ENCODE measurements around the gene SMYD5.

SMYD5 gene

DNA sequence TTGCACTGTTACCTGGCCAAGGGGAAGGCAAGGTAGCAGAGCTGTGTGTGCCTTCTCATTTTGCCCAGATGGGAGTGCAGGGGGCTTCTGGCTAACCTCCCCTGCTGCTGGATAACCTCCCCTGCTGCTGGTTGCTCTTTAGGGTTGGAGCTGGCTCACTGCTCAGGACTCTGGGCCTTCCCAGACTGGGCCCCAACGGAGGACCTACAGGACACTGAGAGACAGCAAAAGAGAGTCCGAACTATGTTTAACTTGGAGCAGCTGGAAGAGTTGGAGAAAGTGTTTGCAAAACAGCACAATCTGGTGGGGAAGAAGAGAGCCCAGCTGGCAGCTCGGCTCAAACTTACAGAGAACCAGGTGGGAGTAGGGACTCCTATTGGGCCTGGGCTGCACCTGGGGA, 5.8 kb upstream of the SMYD5 start:
- no peak for DNase-seq

DNA sequence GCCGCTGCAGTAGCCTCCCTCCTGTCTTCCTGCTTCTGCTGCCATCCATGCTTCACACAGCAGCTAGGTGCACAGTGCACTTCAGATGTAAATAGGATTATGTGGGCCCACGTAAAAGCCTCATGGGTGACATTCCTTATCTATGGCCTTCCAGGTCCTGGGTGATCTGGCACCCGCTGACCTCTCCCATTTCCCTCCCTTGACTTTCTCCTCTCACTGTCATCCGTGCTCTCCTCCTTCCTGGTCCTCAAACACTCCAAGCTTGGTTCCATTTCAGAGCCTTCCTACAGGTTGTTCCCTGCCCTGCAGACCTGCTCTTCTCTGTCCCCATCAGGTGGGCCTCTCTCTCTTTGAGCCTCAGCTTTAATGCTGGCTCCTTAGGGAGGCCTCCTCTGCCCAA, 4.0 kb upstream of the SMYD5 start:
- no peak for DNase-seq

DNA sequence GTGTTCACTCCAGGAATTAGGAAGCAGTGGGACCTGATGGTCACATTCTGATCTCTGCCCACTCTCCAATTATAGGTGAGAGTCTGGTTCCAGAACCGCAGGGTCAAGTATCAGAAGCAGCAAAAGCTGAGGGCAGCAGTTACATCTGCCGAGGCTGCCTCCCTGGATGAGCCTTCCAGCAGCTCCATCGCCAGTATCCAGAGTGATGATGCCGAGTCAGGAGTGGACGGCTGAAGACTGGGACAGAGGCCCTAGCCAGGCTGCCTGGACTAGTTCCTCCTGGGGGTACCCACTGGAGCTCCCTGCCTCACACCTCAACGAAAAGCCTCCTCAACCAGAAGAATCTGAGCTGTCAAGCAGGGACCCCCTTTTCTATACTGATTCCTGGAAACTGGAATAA, 3.3 kb upstream of the SMYD5 start:
- no peak for DNase-seq

DNA sequence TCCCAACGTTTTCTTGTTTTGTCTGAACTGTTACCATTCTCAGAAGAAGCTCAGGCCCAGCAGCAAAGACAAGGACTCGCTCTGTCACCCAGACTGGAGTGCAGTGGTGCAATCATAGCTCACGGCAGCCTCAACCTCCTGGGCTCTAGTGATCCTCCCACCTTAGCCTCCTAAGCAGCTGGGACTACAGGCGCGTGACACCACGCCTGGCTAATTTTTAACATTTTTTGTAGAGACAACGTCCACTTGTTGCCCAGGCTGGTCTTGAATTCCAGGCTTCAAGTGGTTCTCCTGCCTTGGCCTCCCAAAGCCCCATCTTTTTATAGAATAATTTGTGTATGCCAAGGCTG, 2.0 kb upstream of the SMYD5 start:
- no peak for DNase-seq

DNA sequence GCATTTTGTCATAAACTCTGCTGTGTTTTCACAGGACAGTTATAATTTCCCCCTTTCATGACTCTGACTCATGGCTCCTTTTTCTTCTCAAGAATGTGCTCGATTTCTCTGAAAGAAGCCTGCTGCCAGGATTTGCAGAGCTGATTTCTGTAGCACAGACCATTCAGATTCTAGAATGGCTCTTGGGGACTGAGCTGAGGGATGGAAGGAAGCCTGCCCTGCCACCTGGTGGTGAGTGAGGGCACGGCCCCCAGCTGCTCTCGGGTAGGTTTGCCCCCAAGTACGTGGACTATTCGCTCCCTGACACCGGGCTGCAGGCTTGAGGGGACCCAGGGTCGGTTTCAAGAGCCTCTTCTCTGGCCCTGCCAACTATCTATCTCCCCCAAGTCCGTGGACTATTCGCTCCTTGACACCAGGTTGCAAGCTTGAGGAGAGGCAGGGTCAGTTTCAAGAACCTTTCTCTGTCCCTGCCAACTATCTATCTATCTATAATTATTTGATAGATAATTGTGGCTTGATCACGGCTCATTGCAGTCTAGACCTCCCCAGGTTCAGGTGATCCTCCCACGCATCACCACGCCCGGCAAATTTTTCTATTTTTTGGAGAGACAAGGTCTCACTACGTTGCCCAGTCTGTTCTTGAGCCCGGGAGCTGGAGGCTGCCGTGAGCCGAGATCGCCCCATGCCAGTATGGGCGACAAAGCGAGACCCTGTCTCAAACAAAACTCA, 1.4 kb upstream of the SMYD5 start:
- DNase-seq, result peak; percentile 66

DNA sequence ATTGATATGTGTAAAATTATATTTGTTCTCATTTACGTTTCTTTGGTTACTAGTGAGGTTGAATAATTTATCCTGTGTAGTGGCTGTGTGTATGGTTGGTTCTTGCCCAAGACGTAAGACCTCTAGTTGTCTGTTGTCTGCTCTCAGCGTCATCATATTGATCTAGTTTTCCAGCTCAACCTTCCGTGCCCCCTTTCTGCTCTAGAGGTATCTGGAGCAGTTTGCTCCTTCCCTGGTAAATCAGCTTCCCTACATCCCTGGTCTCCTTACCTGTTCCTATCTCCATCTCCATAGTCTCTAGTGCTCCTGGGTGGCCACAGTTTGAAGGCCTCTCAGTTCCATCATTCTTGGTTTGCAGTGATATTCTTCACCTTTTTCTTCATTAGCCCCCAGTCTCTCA, 1.2 kb downstream of the SMYD5 start:
- no peak for DNase-seq

DNA sequence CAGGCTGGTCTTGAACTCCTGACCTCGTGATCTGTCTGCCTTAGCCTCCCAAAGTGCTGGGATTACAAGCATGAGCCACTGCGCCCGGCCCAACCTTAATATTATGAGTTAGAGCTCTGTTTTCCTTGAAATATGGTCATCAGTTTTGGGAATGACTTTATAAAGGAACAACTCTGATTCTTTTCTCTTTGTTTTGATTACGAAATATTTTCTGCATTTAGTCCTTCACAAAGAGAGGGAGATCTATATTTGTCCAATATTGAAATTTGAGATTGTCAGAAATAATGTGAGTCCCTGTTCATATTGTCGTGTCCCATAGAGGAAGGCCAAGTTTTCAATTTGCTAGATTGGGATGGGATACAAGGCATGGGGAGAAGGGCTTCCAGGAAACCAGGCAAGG, 3.1 kb downstream of the SMYD5 start:
- DNase-seq, result no peak

DNA sequence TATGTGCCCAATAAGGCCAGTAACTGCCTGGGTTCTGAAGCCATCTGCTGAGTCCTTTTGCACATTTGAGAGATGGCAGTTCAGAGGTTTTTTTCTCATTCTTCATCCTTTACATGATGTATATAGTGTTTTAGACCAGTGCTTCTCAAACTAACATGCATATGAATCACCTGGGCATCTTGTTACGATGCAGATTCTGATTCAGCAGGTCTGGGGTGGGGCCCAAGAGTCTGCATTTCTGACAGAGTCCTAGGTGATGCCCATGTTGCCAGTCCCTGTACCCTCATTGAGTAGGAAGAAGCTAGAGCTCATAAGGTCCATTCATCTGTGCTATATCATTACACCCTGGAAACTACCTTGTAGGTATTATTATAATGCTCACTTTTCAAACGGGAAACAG, 3.8 kb downstream of the SMYD5 start:
- no peak for DNase-seq

DNA sequence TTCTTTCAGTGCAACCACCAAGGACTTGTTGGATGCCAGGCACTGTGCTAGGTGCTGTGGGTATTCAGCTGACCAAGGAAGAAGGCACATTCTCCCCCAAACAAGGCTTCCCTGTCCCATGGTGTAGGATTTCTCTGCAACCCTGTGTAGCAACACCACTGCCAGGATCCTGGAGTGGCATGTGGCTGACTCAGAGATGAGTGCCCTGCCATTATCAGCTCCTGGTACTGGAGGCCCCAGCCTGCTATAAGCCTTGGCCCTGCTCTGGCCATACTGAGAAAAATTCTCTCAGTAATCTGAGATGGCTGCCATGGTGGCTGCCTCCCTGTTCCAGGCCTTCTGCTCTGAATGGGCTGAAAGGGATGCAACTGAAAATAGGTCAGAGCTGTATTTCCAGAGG, 4.3 kb downstream of the SMYD5 start:
- no peak for DNase-seq

DNA sequence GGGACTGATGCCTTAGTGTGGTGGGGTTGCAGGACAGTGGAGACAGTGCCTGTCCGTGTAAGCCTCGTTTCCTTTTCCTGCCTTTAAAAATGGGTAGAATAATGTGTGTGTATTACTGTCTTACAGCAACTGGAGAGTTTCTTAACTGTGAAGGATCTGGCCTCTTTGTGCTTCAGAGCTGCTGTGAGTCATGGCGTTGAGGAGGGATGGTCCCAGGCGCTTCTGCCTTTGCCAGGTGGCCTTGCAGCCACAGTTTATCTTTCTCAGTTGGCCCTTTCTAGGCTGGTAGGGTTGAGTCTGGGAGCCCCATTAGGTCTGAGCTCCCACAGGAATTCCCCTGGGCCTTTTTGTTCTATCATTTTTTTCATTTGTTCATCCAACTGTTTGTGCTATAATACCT, 9.8 kb downstream of the SMYD5 start:
- no peak for DNase-seq

DNA sequence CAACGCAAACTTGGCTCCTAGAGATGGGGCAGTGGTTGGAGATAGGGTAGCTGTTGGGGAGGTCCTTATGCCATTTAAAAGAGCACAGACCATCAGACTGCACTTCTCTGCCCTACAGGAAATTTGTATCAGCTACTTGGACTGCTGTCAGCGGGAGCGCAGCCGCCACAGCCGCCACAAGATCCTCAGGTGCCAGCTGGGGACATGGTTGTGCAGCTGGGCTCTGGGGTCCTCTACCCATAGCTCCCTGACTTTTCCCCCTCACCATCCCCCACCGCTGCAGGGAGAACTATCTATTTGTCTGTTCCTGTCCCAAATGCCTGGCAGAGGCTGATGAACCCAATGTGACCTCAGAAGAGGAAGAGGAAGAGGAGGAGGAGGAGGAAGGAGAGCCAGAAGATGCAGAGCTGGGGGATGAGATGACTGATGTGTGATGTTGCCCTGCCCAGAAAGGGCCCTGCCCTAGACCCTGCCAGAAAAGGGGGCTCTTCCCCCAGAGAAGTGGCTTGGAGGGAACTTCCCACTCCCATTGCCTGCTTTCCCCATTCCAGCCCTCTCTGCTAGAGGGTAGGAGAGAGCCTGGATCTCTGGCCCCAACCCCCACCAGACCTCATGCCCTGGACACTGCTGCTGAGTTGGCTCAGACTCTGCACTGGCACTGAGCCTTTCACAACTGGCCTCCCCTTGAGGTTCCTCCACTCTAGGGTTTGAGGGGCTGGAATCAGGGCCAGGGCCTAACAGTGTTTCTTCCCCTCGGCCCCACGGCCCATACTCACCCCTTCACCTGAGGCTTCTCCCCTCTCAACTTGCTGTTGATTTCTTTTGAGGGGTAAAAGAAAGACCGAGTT, 11.7 kb downstream of the SMYD5 start:
- peak; percentile 50 for DNase-seq

DNA sequence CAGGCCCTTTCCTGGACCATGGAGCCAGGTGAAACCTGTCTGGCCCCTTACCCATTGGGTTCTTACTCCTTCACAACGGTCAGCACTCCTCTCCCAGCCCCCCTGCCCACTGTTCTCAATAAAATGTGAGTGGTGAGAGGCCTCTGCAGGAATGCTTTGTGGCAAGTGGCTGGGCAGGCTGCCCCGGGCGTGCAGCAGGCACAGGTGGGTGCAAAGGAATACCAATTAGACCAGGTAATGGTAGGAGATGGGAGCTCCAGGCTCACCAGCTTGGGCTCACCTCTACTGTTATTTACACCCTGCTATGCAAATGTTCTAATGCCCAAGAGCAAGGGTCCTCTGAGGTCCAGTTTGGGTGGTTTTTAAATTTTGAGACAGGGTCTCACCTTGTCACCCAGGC, 13.0 kb downstream of the SMYD5 start:
- DNase-seq, result no peak

DNA sequence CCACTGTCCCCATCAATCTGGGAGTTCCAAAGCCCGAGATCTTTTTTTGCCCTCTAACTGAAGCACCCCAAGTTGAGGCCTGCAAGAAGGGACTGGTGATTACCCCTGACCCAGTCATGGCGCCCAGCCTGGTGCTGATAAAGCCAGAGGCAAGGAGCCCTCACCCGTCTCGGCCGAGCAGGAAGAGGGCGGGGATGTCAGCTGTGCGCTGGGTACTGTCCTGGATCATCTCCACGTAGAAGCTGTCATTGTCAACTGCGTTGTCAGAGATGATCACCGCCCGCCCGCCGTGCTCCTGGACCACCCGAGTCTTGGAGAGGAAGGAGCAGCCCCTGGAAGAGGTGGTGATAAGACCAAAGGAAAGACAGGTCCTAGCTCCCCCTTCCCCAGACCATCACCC, 14.6 kb downstream of the SMYD5 start:
- no peak for DNase-seq

DNA sequence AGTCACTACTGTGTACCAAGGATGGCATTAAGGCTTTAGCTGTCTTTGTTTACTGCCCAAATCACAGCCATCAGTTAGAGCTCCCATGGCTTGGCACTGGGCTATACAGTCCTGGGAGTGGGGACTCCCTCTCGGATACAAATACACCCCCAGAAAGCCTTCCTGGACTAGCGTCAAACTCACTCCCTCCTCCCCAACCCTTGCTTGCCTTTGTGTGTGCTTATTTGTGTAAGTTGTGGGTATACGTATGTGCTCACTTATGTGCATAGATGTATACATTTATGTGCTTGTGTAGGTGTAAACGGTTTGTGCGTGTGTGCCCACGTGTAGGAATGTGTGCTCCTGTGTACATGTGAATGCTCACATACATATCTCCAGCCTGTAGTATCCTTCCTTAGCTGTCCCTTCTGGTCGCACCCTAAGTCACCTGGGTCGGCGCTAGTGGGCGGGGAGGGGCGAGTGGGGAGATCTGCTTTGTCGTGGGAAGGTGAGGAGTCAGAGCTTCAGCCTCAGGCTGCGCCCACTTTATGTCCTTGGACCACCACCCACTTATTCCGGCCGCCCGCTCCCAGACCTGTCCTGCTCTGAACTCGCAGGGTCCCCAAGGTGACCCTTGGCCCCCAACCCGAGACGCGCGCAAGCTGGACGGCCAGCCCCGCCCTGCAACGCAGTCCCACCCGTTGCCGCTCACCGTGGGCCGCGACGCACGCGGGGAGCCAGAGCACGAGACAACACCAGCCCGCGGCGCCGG, 18.5 kb downstream of the SMYD5 start:
- DNase-seq, result no peak

DNA sequence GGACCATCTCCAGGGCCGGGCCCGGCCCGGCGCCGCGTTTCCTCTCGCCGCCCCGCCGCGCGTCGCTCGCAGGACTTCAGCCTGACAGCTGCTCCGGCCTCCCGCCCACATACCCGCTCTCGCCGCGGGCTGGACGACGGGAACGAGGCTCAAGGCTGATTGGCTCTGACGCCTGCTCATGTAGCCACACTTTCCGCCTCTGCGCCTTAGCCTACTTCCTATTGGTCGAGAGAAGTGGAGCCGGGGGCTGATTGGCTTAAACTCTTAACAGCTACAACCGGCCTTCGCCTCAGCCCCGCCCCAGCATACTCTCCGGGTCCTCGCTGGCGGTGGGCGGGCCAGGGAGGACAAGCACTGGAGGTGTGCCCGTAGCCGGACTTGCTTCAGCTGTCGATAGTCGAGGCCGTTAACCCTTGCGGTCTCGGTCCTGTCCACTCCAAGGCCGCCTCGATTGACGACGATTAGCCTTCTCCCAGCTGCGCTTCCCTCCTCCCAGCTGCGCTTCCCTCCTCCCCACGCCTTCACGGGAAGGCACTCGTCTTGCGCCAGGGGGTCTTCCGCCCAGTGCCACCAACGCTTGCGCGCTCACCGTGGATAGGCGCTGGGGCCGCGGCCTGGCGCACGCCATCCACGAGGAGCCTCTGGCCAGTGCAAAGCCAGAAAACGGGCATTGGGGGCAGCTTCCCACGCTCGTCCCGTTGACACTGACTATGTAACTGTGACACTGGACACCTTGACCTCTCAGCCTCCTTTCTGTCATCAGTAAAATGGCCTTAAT, 19.3 kb downstream of the SMYD5 start, which contains the start of gene PRADC1:
Gene PRADC1 (minus strand): TSS at position 86 of the 778 bp plus-strand sequence. CDS start 79 bp downstream, at position 7.
- DNase-seq, result peak; percentile 99

DNA sequence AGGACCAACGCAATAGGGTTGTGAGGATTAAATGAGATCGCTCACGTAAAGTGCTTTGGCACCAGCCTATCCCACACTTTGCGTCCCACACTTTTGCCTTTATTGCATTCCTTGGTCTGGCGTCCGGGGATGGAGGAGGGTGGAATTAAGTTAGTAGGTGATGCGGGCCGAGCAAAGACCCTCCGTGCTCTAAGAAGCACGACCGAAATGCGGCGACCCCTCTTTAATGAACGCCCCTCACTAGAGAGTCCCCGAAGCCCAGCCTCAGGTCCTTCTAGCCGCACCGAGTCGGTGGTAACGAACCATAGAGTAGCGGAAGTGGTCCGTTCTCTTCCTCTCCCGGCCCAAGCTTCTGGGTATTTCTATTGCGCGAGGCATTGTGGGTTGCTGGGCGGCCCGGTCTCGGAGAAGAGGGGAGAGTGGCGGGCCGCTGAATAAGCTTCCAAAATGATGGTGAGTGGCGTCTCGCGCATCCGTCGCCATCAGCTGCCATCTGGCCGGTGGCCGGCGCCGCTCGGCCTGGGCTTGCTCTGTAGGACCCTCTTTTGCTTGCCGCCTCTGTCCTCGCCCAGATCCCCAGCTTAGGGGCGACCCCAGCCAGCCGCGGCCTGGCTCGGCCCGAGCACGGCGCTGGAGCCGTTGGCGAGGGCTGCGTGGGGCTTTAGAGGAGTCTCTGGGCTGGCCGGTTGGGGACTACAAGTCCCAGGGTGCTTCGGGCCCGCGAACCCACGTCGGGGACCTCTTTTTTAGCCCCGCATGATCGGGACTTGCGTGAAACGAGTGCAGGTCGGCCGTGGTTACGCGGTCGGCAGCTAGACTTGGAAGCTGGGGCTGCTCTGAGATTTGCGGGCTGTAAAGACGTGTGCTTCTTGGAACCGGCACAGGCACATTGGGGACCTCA, 20.1 kb downstream of the SMYD5 start, which contains the start of gene CCT7:
Gene CCT7 (plus strand): TSS at position 377 of the 901 bp plus-strand sequence. CDS start 71 bp downstream, at position 448.
- peak; percentile 86 for DNase-seq

DNA sequence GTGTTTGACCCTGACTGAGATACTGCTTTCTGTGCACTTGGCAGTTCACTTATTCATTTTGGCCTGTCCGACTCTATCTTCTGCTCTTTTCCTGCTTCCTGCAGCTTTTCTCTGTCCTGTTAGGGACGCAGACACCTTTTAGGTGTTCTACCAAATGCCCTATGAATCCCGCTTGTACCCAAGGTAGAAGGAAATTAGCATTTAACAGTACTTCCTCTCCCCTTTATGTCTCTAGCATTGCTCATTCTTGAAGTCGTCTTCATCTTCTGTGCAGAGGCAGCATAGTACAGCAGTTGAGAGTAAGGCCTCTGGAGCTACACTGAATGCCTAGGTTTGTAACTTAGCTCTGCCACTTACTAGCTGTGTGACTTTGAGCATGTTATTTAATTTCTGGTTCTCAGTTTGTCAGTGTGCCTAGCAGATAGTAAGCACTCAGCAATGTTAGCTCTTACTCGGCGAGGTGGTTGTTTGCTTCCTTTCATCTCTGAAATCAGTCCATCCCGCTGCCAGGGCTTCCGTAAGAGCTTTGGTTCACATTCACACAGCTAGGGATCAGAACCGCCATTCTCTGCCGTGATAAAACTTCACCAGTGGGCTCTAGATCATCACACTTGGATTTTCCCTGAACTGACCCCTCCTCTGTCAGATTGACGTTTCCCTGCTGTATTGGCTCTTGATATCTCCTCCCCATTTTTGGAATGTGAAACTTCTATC, 21.4 kb downstream of the SMYD5 start:
- DNase-seq, result no peak

DNA sequence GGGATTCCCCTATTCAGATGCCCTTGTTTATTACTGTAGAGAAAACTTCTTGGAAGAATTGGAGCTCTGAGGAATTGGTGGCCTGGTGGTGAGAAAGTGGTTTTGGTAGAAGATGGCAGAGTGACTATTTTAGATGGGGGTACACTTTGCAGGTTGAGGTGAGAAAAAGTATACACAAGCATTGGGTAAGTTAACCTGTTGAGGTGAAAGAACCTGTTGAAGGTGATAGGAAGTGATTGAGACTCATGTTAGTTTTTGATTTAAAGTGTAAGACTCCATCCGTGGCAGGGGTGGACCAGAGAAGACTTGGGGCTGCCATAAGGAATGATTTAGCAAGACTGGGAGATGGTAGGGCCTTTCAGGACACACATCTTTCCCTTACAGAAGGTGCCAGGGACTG, 23.1 kb downstream of the SMYD5 start:
- DNase-seq, result no peak

DNA sequence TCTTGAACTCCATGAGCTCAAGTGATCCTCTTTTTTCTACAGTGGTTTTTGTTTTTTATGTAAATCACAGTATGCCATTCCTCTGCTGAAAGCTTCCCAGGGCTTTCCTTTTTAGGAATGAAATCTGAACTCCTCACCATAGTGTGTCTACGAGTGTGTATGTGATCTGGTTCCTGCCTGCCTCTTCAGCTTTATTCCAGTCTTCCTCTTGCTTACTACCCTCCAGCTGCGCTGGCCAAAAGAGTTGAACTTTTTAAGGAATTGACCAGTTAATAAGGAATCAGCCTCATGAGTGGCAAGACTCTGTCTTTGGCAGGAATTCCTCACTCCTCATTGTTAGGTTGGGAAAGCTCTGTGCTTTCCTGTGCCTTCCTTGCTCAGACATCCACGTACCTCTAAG, 24.1 kb downstream of the SMYD5 start:
- no peak for DNase-seq

DNA sequence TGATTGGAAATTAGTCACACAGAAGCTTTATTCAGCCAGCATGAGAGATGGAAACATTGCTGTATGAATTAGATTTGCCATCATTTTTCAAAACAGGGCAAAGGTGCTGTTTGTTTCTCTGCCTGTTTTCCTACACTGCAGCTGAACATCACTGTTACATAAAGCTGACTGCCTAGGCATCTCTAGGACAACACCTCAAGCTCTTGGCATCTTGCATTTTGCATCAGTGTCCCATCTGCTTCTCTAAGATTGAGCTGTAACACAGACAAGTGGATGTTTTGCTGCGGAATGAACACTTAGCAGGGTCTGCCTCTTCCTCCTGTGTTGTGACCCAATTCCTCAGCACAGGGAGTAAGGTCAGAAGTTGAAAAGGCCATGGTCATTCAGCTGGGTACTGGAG, 24.9 kb downstream of the SMYD5 start:
- no peak for DNase-seq

DNA sequence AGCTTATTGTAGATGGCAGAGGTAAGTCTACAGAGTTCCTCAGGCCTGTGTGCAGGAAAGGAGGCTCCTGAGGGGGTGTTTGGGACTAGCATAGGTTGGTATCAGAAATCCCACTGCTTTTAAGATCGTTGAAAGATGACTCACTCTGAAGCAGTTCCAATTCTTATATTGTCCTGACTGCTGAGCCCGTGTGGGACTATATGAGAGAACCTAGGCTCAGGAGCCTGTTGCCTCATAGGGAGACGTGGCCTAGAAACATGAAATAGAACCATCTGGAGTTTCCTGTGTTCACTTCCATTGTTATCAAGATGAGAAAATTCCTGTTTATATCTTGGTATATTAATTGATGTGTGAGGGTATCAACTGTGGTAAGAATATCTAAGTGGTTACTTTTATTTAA, 25.7 kb downstream of the SMYD5 start:
- DNase-seq, result no peak

Data from MV-4-11 (cell line).